GM18526 (cell line): ENCODE results near the gene ZNF83.

Experiments used
- POLR2A ChIP-seq: IDR thresholded peaks from 3 replicates; pipeline ENCODE4 v1.6.1; 2011; ENCODE audit not compliant: insufficient read length; ENCODE audit errors: extremely low read depth

Gene ZNF83

DNA sequence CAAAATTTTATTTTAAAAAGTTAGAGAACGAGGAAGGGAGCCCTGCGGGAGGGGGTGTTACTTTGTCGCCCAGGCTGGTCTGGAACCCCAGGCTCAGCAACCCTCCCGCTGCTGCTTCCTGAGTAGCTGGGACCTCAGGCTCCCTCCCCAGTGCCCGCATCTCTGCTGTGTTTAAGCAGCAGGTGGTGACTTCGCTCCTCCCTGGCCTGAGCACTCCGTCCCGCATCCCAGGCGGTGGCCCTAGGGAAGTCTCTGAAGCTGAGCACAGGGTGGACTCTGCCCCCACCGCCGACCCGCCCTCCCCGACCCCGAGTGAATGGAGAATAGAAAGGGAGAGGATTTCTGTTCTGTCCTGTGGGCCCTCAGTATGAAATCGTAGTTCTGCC is 37.5 kb downstream of the ZNF83 start:
- no peak for TF ChIP-seq POLR2A

GRCh38 chr19:52599241-52599640 is 38.9 kb downstream of the ZNF83 start:
- TF ChIP-seq POLR2A: no peak

DNA sequence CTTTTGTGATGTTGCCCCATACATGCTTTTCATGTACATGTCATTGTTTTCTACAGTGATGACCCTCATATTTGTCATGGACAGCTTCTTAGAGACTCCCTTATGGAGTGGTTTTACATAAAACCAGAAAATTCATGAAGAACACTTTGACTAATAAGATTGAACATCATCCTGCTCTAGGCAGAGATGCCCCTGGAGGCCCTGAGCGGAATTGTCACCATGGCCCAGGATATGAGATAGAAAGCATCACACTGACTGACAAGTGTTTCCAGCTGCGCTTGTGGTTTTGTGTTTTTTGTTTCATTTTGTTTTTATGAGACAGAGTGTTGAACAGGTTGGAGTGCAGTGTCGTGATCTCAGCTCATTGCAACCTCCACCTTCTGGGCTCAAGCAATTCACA is 45.9 kb downstream of the ZNF83 start:
- no peak for TF ChIP-seq POLR2A

DNA sequence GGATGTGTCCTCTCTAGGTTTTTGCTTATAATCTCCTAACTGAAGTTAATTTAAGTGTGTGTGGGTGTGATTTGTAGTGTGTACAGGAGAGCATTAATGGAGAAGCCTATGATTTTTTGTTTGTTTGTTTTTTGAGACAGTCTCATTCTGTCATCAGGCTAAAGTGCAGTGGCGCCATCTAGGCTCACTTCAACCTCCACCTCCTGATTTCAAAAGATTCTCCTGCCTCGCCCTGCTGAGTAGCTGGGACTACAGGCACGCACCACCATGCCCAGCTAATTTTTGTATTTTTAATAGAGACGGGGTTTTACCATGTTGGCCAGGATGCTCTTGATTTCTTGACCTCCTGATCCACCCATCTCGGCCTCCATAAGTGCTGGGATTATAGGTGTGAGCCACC is 47.4 kb downstream of the ZNF83 start:
- no peak for TF ChIP-seq POLR2A

DNA sequence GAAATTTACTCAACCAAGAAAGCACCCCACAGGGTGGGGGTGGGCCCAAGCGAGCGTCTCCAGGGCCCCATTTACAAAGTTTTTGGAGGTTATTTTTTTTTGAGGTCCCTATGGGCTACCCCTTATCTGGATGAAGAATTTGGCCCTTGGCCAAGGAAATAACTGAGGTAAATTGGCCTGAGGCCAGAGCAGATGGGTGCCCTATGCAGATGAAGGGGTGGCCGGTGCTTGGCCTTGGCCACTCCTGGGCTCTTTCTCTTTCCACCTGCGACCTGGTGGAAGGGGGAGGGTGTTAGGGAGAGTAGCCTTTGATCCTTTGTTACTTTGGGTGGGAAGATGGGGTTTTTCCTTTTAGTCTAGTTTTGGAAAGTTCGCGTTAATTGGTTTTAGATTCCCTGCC is 52.6 kb downstream of the ZNF83 start:
- no peak for TF ChIP-seq POLR2A

DNA sequence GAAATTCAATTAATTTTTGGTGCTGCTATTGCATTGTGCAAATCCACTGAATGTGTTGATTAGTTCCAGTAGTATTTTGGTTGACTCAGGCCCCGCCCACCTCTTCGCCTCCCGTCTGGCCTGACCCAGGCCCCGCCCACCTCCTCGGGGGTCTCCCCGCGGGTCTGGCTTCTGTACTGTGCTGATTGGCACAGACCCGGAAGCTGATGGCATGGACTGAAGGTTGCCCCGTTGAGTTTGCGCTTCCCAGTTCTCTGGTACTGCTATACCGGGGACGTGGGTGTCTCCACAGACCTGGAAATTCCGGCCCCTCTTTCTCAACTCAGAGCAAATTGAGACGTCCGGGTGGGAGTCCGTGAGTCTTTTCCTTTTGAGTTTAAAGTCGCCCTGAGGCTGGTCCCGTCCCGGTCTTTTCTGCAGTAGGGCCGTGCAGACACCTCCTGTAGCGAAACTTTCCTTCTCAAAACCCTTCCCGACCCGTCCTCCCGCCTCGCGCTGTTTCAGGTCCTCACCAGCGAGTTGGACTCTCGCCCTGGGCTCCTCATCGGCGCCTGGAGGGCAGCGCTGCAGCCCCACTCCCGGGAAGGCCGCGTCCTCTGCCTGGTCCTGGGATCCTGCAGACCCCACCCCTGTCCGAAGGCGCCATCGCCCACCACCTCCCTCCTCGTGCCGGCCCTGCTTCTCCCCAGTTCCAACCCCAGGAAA is 53.3 kb downstream of the ZNF83 start:
- no peak for TF ChIP-seq POLR2A

DNA sequence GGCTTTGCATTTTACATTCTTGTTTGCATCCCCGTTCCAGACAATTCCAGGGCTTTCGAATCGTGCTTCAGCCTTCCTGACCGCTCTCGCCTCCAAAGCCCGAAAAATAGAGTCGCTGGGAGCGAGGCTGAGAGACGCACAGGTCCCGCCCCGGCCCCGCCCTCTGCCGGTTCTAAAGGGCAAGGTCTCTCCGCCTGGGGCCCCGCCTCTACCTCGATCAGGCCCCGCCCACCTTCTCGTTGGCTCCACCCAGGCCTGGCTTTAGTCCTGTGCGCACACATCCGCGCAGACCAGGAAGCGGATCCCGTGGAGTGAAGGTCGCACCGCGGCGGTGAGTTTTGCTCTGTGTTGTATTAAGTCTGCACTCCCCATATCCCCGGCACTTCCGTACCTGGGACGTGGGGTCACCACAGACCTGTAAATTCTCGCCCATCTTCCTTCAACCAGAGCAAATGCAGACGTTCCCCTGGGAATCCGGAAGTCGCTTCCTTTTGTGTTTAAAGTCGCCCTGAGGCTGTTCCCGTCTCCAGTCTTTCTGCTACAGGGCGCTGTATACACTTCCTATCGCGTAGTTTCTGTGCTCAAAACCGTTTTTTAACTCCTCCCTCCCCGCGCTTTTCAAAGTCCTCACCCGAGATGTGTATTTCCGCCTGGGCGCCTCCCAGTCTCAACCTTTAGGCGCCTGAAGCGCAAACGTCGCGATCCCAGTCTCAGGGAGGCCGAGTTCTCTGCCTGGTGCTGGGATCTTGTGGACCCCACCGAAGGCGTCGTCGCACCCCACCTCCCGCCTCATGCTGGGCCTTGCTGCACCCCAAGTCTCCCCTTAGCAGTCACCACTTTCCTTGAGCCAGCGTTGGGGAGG is 67.9 kb downstream of the ZNF83 start, which contains the start of gene ZNF701:
TSS of gene ZNF701 (plus strand) at position 288 of the 862 bp plus-strand sequence. CDS start 3,861 bp downstream, outside the sequence.
- TF ChIP-seq POLR2A: peak; percentile 91

- TF ChIP-seq POLR2A: no peak
Observed at GRCh38 chr19:52567921-52568320, 70.2 kb downstream of the ZNF83 start.

- no peak for TF ChIP-seq POLR2A
Observed at GRCh38 chr19:52566588-52566987, 71.6 kb downstream of the ZNF83 start.

DNA sequence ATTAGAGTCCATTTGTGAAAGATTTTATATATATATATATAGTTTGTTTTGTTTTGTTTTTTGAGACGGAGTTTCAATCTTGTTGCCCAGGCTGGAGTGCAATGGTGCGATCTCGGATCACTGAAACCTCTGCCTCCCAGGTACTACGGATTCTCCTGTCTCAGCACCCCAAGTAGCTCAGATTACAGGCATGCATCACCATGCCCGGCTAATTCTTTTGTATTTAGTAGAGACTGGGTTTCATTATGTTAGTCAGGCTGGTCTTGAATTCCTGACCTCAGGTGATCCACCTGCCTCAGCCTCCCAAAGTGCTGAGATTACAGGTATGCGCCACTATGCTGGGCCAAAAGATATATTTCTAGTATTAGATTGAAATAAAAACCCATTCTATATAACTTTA is 72.0 kb downstream of the ZNF83 start:
- TF ChIP-seq POLR2A: no peak
